ENCODE results near the gene PKN3.

PKN3 gene

GRCh38 chr9:128750926-128751595 lies 48.8 kb downstream of the PKN3 start:
- no peak for DNase-seq

- no peak for DNase-seq
Measured at GRCh38 chr9:128753627-128754026, 51.3 kb downstream of the PKN3 start.

GRCh38 chr9:128757602-128758001 lies 55.3 kb downstream of the PKN3 start:
- no peak for DNase-seq

- no peak for DNase-seq
Measured at GRCh38 chr9:128762671-128763449, 60.6 kb downstream of the PKN3 start.

GRCh38 chr9:128764361-128764760 lies 62.1 kb downstream of the PKN3 start:
- DNase-seq = no peak

GRCh38 chr9:128765499-128765898 lies 63.2 kb downstream of the PKN3 start:
- DNase-seq = no peak

GRCh38 chr9:128768606-128769005 lies 66.3 kb downstream of the PKN3 start:
- DNase-seq = no peak
